OCI-LY1 (cell line): ENCODE data around the gene DRICH1.

ENCODE experiments used
- EZH2 ChIP-seq: fragments of 200-600 bp; sonication (generic), shearing (Covaris generic); IDR thresholded peaks from 2 replicates; pipeline ENCODE4 v1.8.0; 2017; ENCODE audit warnings: borderline replicate concordance, mixed run types, mild to moderate bottlenecking, antibody characterized with exemption, low read length, moderate library complexity, mixed read lengths
- TF ChIP-seq, protein P1 (sequence below): fragments of 200-600 bp; sonication (generic), shearing (Covaris generic); IDR thresholded peaks from 2 replicates; pipeline ENCODE4 v1.5.1; 2017; ENCODE audit warnings: mild to moderate bottlenecking, antibody characterized with exemption, low read length, moderate library complexity, mixed read lengths

- TF ChIP-seq, protein P1, sequence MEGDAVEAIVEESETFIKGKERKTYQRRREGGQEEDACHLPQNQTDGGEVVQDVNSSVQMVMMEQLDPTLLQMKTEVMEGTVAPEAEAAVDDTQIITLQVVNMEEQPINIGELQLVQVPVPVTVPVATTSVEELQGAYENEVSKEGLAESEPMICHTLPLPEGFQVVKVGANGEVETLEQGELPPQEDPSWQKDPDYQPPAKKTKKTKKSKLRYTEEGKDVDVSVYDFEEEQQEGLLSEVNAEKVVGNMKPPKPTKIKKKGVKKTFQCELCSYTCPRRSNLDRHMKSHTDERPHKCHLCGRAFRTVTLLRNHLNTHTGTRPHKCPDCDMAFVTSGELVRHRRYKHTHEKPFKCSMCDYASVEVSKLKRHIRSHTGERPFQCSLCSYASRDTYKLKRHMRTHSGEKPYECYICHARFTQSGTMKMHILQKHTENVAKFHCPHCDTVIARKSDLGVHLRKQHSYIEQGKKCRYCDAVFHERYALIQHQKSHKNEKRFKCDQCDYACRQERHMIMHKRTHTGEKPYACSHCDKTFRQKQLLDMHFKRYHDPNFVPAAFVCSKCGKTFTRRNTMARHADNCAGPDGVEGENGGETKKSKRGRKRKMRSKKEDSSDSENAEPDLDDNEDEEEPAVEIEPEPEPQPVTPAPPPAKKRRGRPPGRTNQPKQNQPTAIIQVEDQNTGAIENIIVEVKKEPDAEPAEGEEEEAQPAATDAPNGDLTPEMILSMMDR = no peak
- TF ChIP-seq EZH2 = no peak
Observed at GRCh38 chr22:23606204-23607131, 25.7 kb downstream of the DRICH1 start.
